Stimulated activated CD4-positive, alpha-beta T cell treated with anti-CD3 and anti-CD28 coated beads, Interleukin-12 subunit alpha, Interleukin-12 subunit beta, amount 100 ng/mL, for 48 hours (primary cell): Measurements from ENCODE around the gene NOP9.
"Not testable (repeated sequence)": the region's sequence is repeated elsewhere in the genome, so short reads cannot be mapped to it uniquely, and the experiment has no call there.

Source experiments
- DNase-seq, 3 donors: peaks; one replicate each; pipeline ENCODE4 v3.0.0-alpha.2; 2020; ENCODE audit warnings: low read depth in 2 of 3, low spot score in 1 of 3

Gene NOP9

DNA sequence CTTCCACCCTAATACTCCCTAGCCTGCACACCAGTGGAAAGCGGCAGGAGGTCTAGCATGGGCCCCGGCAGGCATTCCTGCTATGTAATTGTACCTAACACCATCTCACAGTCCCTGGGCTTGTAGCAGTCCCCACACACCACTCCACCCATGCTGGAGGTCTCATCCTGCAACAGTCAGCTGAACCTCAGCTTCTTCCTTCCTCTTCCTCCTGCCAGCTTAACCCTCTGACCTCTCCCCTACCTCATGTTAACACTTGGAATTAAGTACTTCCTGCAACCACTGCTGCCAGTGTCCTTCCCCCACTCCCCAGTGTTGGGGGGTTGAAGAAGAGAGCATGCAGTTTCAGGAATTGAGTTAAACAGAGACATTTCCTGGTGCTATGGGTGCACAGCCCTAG, 27.7 kb downstream of the NOP9 start:
- no peak for DNase-seq

DNA sequence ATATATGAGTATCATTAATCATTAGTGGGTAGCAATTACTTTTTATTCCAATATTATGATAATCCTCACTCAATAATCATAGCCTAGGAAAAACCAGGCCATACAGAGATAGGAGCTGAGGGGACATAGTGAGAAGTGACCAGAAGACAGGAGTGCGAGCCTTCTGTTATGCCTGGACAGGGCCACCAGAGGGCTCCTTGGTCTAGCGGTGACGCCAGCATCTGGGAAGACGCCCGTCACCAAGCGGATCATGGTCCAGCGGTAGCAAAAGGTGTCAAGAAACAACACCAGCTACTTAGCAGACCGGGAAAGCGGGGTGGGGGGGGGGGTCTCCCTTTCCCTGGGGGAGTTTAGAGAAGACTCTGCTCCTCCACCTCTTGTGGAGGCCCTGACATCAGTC, 28.3 kb downstream of the NOP9 start:
- DNase-seq = not testable (repeated sequence)

DNA sequence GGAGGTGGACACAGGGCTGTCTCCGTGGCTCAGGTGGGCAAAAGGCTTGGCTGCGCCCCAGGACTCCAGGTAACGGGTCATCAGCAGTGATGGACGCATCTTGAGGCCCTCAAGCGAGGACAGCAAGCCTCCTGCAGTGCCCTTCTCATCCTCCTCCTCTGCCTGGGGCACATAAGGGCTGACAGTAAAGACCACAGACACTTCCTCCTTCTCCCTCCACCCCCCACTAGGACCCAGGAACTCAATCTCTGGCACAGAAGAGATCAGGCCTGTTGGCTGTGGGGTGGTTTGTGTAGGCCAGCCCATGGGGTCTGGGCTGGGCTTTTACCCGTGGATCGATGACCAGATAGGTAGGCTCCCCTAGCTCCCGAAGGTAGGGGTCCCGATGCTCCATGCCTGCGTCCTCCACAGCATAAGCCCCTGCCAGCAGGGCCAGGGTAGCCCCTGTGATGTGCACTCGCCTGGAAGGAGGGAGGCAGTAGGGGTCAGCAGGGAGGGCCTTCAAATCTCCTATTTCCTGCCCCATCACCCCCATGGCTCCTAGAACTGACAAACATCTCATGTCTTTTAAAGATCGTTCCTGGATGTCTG, 29.5 kb downstream of the NOP9 start:
- DNase-seq = no peak

DNA sequence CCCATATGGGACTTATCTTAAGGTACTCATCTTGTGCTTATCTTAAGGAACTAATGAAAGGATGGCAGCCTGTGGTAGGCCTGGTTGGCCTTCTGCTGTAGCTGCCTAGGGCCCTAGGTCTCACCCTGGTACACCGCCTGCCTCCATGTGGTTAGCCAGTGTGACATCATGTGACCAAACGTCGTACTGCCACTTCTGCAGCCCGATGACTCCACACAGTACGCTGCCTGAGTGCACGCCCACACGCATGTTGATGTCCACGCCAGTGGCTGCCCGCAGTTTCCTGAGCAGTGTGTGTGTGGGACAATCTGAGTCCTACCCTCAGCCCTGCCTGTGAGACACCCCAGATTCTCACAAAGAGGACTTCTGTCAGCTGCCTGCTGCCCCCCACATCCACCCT, 30.1 kb downstream of the NOP9 start:
- DNase-seq = peak in 1 of 3 donors; percentile 42

GRCh38 chr14:24330973-24331674, 31.5 kb downstream of the NOP9 start:
- DNase-seq = no peak

GRCh38 chr14:24331731-24332267, 32.1 kb downstream of the NOP9 start:
- DNase-seq = no peak

DNA sequence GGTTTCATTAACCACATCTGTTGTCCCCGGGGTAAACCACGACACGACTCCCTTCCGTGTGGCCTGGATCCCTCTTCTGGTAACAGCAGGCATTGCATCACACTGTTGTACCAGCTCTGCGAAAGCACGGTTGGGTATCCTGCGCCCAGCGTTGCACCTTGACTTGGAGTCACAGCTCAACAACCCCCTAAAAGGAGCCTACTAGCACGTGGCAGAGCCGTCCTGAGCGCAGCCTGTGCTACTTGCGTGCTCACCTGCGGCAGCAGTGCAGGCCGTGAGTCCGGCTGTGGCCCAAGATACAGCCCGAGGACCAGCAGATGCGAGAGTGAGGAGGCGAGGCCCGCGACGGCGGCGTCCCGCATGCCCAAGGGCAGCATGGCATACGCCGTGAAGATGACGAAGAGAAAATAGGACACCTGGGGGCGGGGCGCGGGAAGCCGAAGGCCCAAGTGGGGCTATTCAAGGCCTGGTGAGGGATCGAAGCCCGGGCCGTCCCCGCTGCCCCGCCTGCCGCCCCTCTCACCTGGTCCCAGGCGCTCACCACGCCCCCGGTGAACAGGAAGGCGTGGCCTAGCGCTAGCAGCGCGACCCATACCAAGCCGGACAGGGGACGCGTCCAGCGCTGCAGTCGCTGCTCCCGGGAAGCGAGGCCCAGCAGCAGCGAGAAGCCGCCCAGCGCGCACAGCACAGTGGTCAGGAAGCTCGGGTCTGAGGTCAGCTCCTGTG, 32.8 kb downstream of the NOP9 start:
- peak; percentile 72 to 81 (median 75) for DNase-seq

DNA sequence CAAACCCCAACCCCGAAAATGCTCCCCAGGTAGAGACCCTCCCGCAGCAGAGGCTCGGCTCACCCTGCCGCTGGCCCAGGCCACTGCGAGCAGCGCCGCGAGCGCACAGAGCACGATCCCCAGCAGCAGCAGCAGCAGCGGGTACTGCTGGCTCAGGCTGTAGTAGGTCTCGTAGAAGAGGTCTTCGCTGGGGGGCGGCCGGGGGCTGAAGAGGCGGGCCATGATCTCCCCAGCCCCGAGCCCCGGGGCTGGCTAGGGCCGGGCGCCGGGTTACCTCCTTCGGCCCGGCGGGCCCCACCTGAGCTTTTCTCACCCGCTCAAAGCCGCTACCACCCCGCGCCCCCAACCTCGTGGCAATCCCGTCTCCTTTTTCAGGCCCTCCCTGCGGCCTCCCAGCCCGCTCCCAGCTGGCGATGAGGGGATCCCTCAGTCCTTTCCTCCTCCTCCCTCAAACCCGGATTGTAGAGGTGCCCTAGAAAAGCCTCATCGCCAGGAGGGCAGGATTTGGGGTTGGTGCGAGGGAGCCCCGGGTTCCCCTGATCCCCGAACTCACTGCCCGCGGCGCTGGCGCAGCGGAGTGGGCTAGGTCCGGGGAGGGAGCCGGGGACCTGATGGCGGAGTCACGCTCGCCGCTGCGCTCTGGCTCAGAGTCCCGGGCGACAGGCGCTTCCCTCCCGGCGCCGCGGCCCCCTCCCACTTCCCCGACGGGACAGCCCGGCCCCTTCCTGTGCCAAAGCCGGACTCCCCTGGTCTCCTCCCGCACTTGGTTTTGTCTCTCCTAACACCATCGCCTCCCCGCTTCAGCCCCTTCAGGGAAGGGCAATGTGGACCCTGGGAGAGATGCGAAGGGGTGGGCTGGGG, 35.0 kb downstream of the NOP9 start, which contains the start of gene ADCY4:
ADCY4 (minus strand) TSS at position 641 of the 861 bp plus-strand sequence; CDS start at position 222, 419 bp downstream.
- no peak for DNase-seq

DNA sequence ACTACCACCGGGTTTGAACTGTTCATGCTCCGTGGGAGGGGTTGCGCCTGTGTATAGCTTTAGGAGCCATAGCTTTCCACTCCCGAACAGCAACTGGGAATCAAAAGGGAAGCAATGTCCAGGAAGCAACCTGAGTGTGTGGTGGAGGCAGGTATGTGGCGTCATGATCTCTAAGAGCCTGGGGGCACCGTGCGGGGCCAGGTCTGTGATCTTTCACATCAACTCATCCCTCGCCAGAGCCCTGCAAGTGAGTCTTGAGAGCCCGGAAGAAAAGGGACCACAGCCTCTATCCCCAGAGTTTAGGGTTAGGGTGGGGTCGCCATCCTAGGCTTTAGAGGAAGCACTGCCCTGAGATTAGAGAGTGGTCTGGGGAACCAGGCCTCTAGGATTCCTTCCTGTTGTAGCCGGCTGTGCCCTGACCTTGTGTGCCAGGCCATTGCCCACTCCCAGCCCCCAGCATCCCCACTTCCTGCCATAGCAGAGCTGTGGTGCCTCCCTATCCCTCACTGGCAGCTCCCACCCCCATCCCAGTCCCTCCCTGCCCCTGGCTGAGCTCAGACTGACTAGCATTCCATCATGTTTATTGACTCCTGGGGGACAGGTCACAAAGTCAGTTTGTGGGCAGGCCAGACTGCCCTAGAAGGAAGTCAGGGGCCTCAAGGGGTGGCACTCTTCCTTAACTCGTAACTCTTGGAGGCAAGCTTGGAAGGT, 36.0 kb downstream of the NOP9 start:
- no peak for DNase-seq

DNA sequence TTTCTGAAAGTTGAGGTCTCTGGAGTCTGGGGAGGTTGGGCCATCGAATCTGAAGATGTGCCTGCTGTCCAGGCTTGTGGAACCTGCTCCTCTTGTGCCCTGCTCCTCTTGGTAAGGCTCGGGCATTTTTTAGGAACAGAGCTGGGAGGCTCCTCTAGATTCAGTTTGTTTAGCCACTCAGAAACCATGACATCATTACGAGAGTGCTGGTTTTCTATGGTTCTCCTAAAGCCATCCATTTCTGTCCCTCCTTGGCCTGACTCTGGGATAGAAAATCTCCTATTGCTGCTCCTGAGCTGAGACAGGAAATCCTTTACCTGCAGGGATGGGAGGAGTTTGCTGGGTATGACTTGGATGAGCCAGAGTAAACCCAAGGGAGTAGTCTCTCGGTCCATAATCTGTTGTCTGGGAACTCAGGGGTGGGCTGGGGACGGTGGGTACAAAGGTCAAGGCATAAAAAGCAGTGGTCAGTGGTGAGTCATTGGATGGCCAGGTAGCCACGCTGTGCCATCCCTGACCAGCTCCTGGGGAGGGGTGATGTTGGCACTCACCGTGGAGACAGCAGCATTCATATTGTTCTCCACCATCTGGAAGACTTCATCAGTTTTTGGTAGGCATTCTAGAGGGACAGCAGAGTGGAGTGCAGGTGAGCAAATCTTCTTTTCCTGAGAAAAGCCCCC, 37.6 kb downstream of the NOP9 start:
- DNase-seq = no peak

DNA sequence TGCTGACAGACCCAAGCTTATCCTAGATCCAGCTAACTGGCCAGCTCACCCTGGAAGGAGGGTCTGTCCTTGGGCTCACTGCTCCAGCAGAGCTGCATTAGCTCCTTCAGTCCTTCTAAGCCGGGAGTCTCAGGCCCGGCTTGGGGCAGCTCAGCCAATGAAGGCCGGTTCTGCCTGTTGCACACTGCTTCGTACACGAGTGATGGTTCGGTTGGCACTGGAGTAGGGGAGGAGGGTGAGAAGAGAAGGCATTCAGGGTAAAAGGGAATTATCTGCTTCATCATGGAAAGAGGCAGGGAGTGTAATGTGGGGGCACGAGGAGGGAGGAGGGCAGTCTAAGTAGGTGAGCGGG, 38.1 kb downstream of the NOP9 start:
- no peak for DNase-seq

DNA sequence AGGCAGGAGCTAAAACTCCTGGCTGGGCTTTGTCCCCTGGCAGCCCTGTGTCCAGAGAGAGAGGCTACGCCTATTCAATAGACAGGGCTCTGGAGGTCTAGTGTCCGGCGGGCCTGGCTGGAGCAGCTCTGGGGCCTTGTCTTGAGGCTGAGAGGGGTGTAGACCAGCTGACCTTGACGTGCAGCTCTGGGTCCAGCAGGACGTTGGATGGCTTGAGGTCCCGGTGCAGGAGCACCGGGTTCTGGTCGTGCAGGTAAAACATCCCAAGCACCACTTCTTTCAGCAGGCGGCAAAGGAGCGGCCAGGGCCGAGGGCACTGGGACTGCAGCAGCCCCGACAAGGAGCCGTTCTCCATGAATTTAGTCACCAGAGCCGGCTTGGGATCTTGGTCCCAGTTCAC, 39.2 kb downstream of the NOP9 start:
- DNase-seq = no peak

DNA sequence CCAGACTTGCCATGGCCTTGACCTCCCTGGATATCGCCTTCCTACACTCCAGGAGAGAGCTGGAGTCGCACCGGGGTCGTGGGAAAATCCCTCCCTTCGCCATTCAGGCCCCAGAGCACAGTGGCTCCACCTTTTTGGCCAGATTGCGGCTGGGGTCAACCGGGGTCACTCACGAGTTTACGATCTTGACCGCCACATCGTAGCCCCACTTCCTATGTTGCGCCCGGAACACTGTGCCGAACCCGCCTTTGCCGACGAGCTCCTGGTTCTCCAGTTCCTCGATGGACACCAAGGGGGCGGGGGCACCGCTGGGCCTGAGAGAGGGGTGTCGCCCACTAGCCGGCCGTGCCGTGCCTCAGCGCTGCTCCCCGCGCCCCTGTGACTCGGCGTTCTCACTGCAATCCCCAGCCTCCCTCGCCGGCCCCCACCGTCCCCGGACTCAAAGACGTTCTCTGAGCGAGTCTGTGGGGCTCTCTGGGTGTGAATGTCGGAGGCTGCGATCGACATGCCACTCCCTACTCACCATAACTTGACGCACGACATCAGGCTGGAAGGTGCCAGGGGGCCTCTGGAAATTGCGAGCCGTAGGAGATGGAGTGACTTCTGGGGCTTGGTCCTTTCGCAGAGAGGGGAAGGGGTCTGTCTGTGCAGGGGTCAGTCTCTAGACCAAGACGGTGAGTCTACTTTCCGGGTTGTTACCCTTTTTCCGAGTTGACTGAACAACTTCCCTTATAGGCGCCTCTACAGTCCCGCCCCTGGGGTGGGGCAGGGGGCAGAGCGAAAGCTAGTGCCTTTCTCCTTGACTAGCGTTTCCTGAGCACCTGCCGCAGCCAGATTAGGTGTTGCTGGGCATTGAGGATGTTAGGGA, 39.9 kb downstream of the NOP9 start, which contains the start of gene RIPK3:
RIPK3 (minus strand) TSS at position 708 of the 868 bp plus-strand sequence; CDS start at position 543, 165 bp downstream.
- DNase-seq = peak in 2 of 3 donors; percentile 53 to 57

DNA sequence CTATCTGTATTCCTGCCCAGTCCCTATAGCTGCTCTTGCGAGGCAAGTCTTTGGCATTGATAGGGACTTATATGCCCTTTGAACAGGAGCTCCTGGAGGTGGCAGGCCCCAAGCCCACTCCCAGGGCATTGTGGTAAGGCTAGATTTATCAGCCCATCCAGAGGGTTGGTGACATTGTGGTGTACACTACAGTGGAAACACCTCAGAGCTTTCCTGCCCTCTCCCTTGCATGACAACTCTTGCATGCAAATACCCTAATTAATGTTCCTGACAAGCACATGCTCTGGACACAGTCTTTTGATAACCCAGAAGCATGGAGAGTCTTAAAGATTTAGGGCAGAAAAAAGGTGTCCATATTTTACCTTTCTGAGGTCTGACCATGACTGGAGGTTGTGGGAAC, 41.0 kb downstream of the NOP9 start:
- DNase-seq = no peak

DNA sequence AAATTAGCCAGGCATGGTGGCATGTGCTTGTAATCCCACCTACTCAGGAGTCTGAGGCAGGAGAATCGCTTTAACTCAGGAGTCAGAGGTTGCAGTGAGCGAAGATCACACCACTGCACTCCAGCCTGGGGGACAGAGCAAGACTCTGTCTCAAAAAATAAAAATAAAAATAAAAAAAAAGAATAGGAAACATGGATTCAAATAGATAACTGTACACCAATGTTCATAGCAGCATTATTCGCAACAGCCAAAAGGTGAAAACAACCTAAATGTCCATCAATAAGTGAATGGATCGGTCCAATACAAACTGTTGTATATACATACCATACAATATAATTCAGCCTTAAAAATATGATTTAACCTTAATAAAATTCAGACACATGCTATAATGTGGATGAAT, 43.2 kb downstream of the NOP9 start:
- no peak for DNase-seq

DNA sequence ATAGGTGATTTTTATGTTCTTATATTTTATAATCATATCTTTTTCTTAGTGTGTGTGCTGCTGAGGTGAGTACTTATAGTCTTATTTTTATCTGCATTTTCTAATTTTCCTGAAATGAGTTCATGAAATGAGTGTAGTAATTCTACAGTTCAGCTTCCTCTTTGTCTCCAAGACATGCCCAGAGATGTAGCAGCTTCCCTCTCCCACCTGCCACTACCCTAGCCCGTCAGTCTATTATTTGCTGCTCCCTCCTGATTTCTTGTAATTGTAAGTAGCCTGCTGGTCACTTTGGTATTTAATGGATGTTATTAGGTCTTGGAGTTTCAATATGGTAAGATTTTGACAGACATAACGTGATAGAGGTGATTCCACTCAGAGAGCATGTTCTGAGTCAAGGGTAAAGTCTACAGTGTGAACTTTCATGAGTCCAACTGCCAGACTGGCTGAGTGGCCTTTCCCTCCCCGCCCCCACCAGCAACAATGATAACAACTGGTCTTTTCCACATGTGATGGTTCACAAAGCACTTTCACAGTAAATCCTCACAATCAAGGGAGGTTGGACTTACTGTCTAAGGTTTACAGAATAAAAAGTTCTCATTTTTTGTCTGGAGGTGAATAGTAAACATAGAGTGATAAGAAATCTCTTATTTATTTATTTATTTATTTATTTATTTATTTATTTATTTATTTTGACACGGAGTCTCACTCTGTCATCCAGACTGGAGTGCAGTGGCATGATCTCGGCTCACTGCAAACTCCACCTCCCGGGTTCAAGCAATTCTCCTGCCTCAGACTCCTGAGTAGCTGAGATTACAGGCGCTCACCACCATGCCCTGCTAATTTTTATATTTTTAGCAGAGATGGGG, 44.4 kb downstream of the NOP9 start:
- DNase-seq = no peak

- no peak for DNase-seq
These were observed 47.5 kb downstream of the NOP9 start for GRCh38 chr14:24347134-24347533.

DNA sequence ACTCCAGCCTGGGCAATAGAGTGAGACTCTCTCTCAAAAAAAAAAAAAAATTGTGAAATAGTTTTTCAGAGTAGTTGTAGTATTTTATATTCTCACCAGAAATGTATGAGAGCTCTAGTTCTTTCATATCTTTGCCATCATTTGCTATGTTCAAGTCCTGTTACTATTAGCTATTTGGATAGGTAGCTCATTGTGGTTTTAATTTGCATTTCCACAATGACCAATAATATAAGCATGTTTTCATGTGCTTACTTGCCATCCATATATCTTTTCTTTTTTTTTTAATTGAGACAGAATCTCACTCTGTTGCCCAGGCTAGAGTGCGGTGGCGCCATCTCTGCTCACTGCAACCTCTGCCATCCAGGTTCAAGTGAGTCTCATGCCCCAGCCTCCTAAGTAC, 48.5 kb downstream of the NOP9 start:
- DNase-seq = no peak
